Measurements from ENCODE around the gene SGSM1.
A peak's percentile ranks its signal among the peaks of the same experiment; 100 is the strongest.
"Not testable (repeated sequence)": the region's sequence is repeated elsewhere in the genome, so short reads cannot be mapped to it uniquely, and the experiment has no call there.

SGSM1 gene

GRCh38 chr22:24871611-24872205 is 65.7 kb downstream of the SGSM1 start:
- in situ Hi-C loops (cut with HindIII; ENCODE audit: low pct_ligation_motif_present, low pct_unique_long_range_greater_than_20kb, low sequenced_read_pairs) = no loop called here
- no peak for DNase-seq

GRCh38 chr22:24873226-24873625 is 67.2 kb downstream of the SGSM1 start:
- in situ Hi-C loops (cut with HindIII; ENCODE audit: low pct_ligation_motif_present, low pct_unique_long_range_greater_than_20kb, low sequenced_read_pairs) = no loop called here
- DNase-seq = no peak

- in situ Hi-C loops (cut with HindIII; ENCODE audit: low pct_ligation_motif_present, low pct_unique_long_range_greater_than_20kb, low sequenced_read_pairs) = no loop called here
- peak; percentile 24 for DNase-seq
Measured at GRCh38 chr22:24875862-24876506, 70.0 kb downstream of the SGSM1 start.

GRCh38 chr22:24876700-24877099 is 70.7 kb downstream of the SGSM1 start:
- in situ Hi-C loops (cut with HindIII; ENCODE audit: low pct_ligation_motif_present, low pct_unique_long_range_greater_than_20kb, low sequenced_read_pairs) = no loop called here
- DNase-seq = no peak

GRCh38 chr22:24878969-24879368 is 73.0 kb downstream of the SGSM1 start:
- DNase-seq = no peak
- in situ Hi-C loops (cut with HindIII; ENCODE audit: low pct_ligation_motif_present, low pct_unique_long_range_greater_than_20kb, low sequenced_read_pairs) = no loop called here

- in situ Hi-C loops (cut with HindIII; ENCODE audit: low pct_ligation_motif_present, low pct_unique_long_range_greater_than_20kb, low sequenced_read_pairs) = no loop called here
- DNase-seq = no peak
Measured at GRCh38 chr22:24883432-24883831, 77.4 kb downstream of the SGSM1 start.

GRCh38 chr22:24887260-24887659 is 81.2 kb downstream of the SGSM1 start:
- no peak for DNase-seq
- in situ Hi-C loops (cut with HindIII; ENCODE audit: low pct_ligation_motif_present, low pct_unique_long_range_greater_than_20kb, low sequenced_read_pairs) = no loop called here

GRCh38 chr22:24893341-24894070 is 87.5 kb downstream of the SGSM1 start:
- in situ Hi-C loops (cut with HindIII; ENCODE audit: low pct_ligation_motif_present, low pct_unique_long_range_greater_than_20kb, low sequenced_read_pairs) = no loop called here
- no peak for DNase-seq

- peak; percentile 94 for DNase-seq
- in situ Hi-C loops (cut with HindIII; ENCODE audit: low pct_ligation_motif_present, low pct_unique_long_range_greater_than_20kb, low sequenced_read_pairs) = no loop called here
Measured at GRCh38 chr22:24894220-24894975, 88.4 kb downstream of the SGSM1 start.

- DNase-seq = peak; percentile 45
- in situ Hi-C loops (cut with HindIII; ENCODE audit: low pct_ligation_motif_present, low pct_unique_long_range_greater_than_20kb, low sequenced_read_pairs) = no loop called here
Measured at GRCh38 chr22:24894998-24895397, 89.0 kb downstream of the SGSM1 start.

- DNase-seq = no peak
- in situ Hi-C loops (cut with HindIII; ENCODE audit: low pct_ligation_motif_present, low pct_unique_long_range_greater_than_20kb, low sequenced_read_pairs) = no loop called here
Measured at GRCh38 chr22:24901448-24901847, 95.4 kb downstream of the SGSM1 start.

- in situ Hi-C loops (cut with HindIII; ENCODE audit: low pct_ligation_motif_present, low pct_unique_long_range_greater_than_20kb, low sequenced_read_pairs) = no loop called here
- DNase-seq = no peak
Measured at GRCh38 chr22:24905909-24906308, 99.9 kb downstream of the SGSM1 start.

GRCh38 chr22:24907101-24907500 is 101.1 kb downstream of the SGSM1 start:
- DNase-seq; in situ Hi-C loops (cut with HindIII; ENCODE audit: low pct_ligation_motif_present, low pct_unique_long_range_greater_than_20kb, low sequenced_read_pairs): not testable (repeated sequence)

GRCh38 chr22:24920029-24920428 is 114.0 kb downstream of the SGSM1 start:
- no peak for DNase-seq
- in situ Hi-C loops (cut with HindIII; ENCODE audit: low pct_ligation_motif_present, low pct_unique_long_range_greater_than_20kb, low sequenced_read_pairs) = no loop called here

- in situ Hi-C loops (cut with HindIII; ENCODE audit: low pct_ligation_motif_present, low pct_unique_long_range_greater_than_20kb, low sequenced_read_pairs) = no loop called here
- no peak for DNase-seq
Measured at GRCh38 chr22:24925586-24926427, 119.8 kb downstream of the SGSM1 start.

- DNase-seq = no peak
Measured at GRCh38 chr22:24926428-24926725, 120.4 kb downstream of the SGSM1 start.

GRCh38 chr22:24926849-24927579 is 121.0 kb downstream of the SGSM1 start:
- in situ Hi-C loops (cut with HindIII; ENCODE audit: low pct_ligation_motif_present, low pct_unique_long_range_greater_than_20kb, low sequenced_read_pairs) = no loop called here
- DNase-seq = peak; percentile 44

More at GRCh38 chr22:24926428-24926725, 120.4 kb downstream of the SGSM1 start:
- in situ Hi-C loops (cut with HindIII; ENCODE audit: low pct_ligation_motif_present, low pct_unique_long_range_greater_than_20kb, low sequenced_read_pairs) = no loop called here

GRCh38 chr22:24928322-24928721 is 122.3 kb downstream of the SGSM1 start:
- in situ Hi-C loops (cut with HindIII; ENCODE audit: low pct_ligation_motif_present, low pct_unique_long_range_greater_than_20kb, low sequenced_read_pairs) = no loop called here
- no peak for DNase-seq

Data from ACHN (cell line).